ENCODE results near the gene PRKCD.

Gene PRKCD

DNA sequence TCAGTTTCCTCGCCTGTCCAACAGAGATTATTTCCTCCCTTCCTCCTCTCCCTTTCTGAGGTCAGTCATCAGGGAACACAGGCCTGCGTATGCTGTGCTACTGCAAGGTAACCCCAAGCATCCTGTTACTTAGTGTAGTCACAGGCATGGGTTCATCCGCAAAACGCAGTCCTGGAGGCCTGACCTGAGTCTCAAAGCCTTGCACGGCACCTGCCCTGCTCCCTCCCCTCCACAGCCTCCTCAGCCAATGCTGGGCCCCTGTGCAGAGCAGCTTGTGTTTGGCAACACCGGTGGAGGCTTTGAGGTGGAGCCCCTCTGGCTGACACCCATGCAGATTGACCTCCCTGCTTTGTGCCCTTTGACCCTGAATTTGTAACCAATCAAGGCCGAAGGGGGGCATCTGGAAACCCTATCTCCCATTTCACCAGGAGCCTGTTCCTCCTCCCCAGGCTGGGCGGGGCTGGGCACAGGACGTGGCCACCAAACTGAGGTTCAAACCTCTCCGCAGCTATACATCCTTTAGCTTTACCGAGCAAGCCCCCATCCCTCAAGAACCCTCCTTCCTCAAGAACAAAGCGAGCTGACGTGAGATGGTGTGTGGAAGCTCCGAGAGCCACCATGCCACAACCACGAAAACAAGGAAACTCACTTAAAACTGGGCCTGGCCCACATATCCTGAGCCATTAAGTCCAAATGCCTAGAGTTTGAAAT, 73.3 kb downstream of the PRKCD start:
- DNase-seq (ENCODE audit: low read depth), result no peak

GRCh38 chr3:53234841-53235232, 73.8 kb downstream of the PRKCD start:
- no peak overlapping the region for H3K4me3 ChIP-seq (ENCODE audit: low read length)
- DNase-seq (ENCODE audit: low read depth), result no peak
- TF ChIP-seq, protein P1, sequence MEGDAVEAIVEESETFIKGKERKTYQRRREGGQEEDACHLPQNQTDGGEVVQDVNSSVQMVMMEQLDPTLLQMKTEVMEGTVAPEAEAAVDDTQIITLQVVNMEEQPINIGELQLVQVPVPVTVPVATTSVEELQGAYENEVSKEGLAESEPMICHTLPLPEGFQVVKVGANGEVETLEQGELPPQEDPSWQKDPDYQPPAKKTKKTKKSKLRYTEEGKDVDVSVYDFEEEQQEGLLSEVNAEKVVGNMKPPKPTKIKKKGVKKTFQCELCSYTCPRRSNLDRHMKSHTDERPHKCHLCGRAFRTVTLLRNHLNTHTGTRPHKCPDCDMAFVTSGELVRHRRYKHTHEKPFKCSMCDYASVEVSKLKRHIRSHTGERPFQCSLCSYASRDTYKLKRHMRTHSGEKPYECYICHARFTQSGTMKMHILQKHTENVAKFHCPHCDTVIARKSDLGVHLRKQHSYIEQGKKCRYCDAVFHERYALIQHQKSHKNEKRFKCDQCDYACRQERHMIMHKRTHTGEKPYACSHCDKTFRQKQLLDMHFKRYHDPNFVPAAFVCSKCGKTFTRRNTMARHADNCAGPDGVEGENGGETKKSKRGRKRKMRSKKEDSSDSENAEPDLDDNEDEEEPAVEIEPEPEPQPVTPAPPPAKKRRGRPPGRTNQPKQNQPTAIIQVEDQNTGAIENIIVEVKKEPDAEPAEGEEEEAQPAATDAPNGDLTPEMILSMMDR (IDR thresholded peaks at IDR 0.05; ENCODE audit: insufficient read depth, low read depth, low read length, missing control alignments), result no peak

More for the DNA sequence above, 73.3 kb downstream of the PRKCD start:
- TF ChIP-seq, protein P1 (IDR thresholded peaks at IDR 0.05; ENCODE audit: insufficient read depth, low read depth, low read length, missing control alignments), result no peak
- H3K4me3 ChIP-seq (ENCODE audit: low read length), result no peak overlapping the region

DNA sequence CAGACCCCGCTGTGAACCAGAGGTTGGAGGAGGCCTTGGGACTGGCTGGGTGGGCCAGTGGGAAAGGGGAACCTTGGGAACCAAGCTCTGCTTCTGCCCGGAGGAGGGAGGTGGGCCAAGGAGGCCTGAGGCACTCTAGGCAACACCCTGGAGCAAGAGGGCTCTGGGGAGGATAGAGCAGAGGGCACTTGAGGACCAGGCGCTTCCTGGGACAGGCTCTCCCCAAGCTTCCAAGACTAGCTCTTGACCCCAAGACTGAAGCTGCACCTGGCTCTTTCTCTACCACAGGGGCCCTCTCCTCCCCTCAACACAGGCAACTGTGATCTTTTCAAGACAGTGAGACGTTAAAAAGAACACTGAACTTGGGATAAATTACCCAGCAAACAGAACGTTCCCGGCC, 74.5 kb downstream of the PRKCD start:
- no peak overlapping the region for H3K4me3 ChIP-seq (ENCODE audit: low read length)
- DNase-seq (ENCODE audit: low read depth), result no peak
- TF ChIP-seq, protein P1 (IDR thresholded peaks at IDR 0.05; ENCODE audit: insufficient read depth, low read depth, low read length, missing control alignments), result no peak

GRCh38 chr3:53236112-53236841, 75.3 kb downstream of the PRKCD start:
- H3K4me3 ChIP-seq (ENCODE audit: low read length), result no peak overlapping the region
- peak; percentile 82 for DNase-seq (ENCODE audit: low read depth)
- TF ChIP-seq, protein P1 (IDR thresholded peaks at IDR 0.05; ENCODE audit: insufficient read depth, low read depth, low read length, missing control alignments), result no peak

DNA sequence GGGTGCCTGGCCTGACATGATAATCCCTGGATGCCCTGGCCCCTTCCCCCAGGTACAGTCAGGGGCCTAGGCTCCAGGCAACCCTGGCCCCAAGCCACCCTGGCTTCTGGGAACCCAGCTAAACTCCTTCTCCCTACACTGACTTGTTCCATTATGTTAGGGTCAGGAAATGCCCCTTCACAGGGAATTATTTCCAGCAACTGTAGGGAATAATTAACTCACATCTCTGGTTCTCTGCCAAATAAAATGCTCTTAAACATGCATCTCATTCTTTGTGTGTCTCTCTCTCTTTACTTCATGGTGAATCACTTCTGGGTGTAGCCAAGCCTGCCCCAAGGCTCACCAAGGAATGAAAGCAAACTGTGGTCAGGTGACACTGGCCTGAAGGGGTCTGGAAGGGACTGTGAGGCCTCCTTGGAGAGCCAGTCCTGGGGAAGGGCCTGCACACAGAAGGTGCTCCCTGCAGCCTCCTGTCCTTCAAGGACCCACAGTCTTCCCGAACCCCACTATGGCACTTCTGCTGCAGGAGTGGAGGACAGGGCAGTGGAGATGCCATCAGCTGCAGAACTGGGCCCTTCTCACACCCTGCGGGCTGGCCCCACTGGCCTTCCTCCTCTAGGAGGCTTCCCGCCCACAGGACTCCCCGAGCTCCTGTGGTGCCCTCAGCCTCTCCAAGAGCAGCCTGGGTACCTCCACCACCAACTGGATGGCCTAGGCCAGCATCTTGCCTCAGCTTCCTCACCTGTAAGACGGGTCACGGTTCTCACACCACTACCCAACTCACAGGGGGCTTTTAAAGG, 77.2 kb downstream of the PRKCD start:
- peak; percentile 90 for DNase-seq (ENCODE audit: low read depth)
- TF ChIP-seq, protein P1 (IDR thresholded peaks at IDR 0.05; ENCODE audit: insufficient read depth, low read depth, low read length, missing control alignments), result no peak
- no peak overlapping the region for H3K4me3 ChIP-seq (ENCODE audit: low read length)

GRCh38 chr3:53238886-53239285, 77.9 kb downstream of the PRKCD start:
- DNase-seq (ENCODE audit: low read depth), result peak; percentile 46
- no peak overlapping the region for H3K4me3 ChIP-seq (ENCODE audit: low read length)
- TF ChIP-seq, protein P1 (IDR thresholded peaks at IDR 0.05; ENCODE audit: insufficient read depth, low read depth, low read length, missing control alignments), result no peak

All from epithelial cell of esophagus (primary cell).